Activated CD4-positive, alpha-beta T cell treated with anti-CD3 and anti-CD28 coated beads, Interleukin-2, amount 50 U/mL, for 1 hour (primary cell): ENCODE data around the gene SKP2.
"Not testable (repeated sequence)": the region's sequence is repeated elsewhere in the genome, so short reads cannot be mapped to it uniquely, and the experiment has no call there.

Experiments used
- DNase-seq: peaks from one replicate; pipeline ENCODE4 v3.0.0-alpha.2; 2020

Gene SKP2

GRCh38 chr5:36158144-36158543 is 6.2 kb downstream of the SKP2 start:
- DNase-seq, result no peak

GRCh38 chr5:36160617-36161016 is 8.7 kb downstream of the SKP2 start:
- DNase-seq, result no peak

GRCh38 chr5:36161361-36161760 is 9.4 kb downstream of the SKP2 start:
- DNase-seq, result no peak

GRCh38 chr5:36162810-36163486 is 11.0 kb downstream of the SKP2 start:
- no peak for DNase-seq

- no peak for DNase-seq
Measured at GRCh38 chr5:36164461-36164860, 12.6 kb downstream of the SKP2 start.

GRCh38 chr5:36168737-36169136 is 16.8 kb downstream of the SKP2 start:
- no peak for DNase-seq

GRCh38 chr5:36170832-36171424 is 19.0 kb downstream of the SKP2 start:
- DNase-seq, result no peak

- no peak for DNase-seq
Measured at GRCh38 chr5:36172599-36172998, 20.7 kb downstream of the SKP2 start.

- DNase-seq, result no peak
Measured at GRCh38 chr5:36173426-36173825, 21.5 kb downstream of the SKP2 start.

- no peak for DNase-seq
Measured at GRCh38 chr5:36174119-36174518, 22.2 kb downstream of the SKP2 start.

- DNase-seq, result no peak
Measured at GRCh38 chr5:36175043-36175442, 23.1 kb downstream of the SKP2 start.

GRCh38 chr5:36177154-36177553 is 25.2 kb downstream of the SKP2 start:
- DNase-seq, result no peak

GRCh38 chr5:36177715-36178523 is 26.0 kb downstream of the SKP2 start:
- no peak for DNase-seq

GRCh38 chr5:36178524-36178890 is 26.6 kb downstream of the SKP2 start:
- no peak for DNase-seq

GRCh38 chr5:36179950-36180349 is 28.0 kb downstream of the SKP2 start:
- no peak for DNase-seq

GRCh38 chr5:36180556-36181350 is 28.8 kb downstream of the SKP2 start:
- no peak for DNase-seq

GRCh38 chr5:36181774-36182173 is 29.9 kb downstream of the SKP2 start:
- no peak for DNase-seq

- DNase-seq, result not testable (repeated sequence)
Measured at GRCh38 chr5:36184408-36184807, 32.5 kb downstream of the SKP2 start.

- DNase-seq, result no peak
Measured at GRCh38 chr5:36193746-36194145, 41.8 kb downstream of the SKP2 start.

GRCh38 chr5:36198281-36198680 is 46.4 kb downstream of the SKP2 start:
- no peak for DNase-seq

GRCh38 chr5:36198783-36199182 is 46.9 kb downstream of the SKP2 start:
- DNase-seq, result not testable (repeated sequence)

- no peak for DNase-seq
Measured at GRCh38 chr5:36199620-36200019, 47.7 kb downstream of the SKP2 start.

- no peak for DNase-seq
Measured at GRCh38 chr5:36200513-36200912, 48.6 kb downstream of the SKP2 start.
